Neuron (in vitro differentiated cells): Measurements from ENCODE around the gene PITPNB.
A peak's percentile ranks its signal among the peaks of the same experiment; 100 is the strongest.

Source experiments
- H2AFZ ChIP-seq: one replicate; pipeline ENCODE4 v1.6.1; 2013; ENCODE audit warnings: low read depth, mild to moderate bottlenecking, inconsistent platforms, low read length, moderate library complexity
- H3K27me3 ChIP-seq: one replicate; pipeline ENCODE4 v1.6.1; 2013; ENCODE audit warnings: low read length; ENCODE audit not compliant: insufficient read depth
- H3K36me3 ChIP-seq: one replicate; pipeline ENCODE4 v1.6.1; 2013; ENCODE audit warnings: low read length; ENCODE audit not compliant: insufficient read depth
- H3K4me1 ChIP-seq: one replicate; pipeline ENCODE4 v1.6.1; 2013; ENCODE audit warnings: low read length; ENCODE audit not compliant: insufficient read depth
- H3K4me3 ChIP-seq: 2 replicates; pipeline ENCODE4 v1.5.1; 2013; ENCODE audit warnings: mild to moderate bottlenecking, low read length, moderate library complexity
- H3K9me3 ChIP-seq: one replicate; pipeline ENCODE4 v1.6.1; 2013; ENCODE audit warnings: low read length

The PITPNB gene

GRCh38 chr22:27937453-27937852 is 18.4 kb upstream of the PITPNB start:
- H3K9me3 ChIP-seq: no peaks in the 10 kb centered on the region
- no peaks in the 10 kb centered on the region for H3K27me3 ChIP-seq
- no peak overlapping the region for H3K4me3 ChIP-seq

GRCh38 chr22:27935897-27936296 is 16.8 kb upstream of the PITPNB start:
- H3K27me3 ChIP-seq: no peaks in the 10 kb centered on the region
- peaks cover 2% of the 10 kb centered on the region for H3K36me3 ChIP-seq
- no peaks in the 10 kb centered on the region for H3K4me1 ChIP-seq
- H3K4me3 ChIP-seq: no peak overlapping the region
- no peak overlapping the region for H2AFZ ChIP-seq
- no peaks in the 10 kb centered on the region for H3K9me3 ChIP-seq

More at GRCh38 chr22:27937453-27937852, 18.4 kb upstream of the PITPNB start:
- peaks cover 2% of the 10 kb centered on the region for H3K36me3 ChIP-seq
- no peak overlapping the region for H2AFZ ChIP-seq
- no peaks in the 10 kb centered on the region for H3K4me1 ChIP-seq

- Histone ChIP-seq H3K4me1 (no peaks in the 10 kb centered on the region), H3K4me3 (no peak overlapping the region), H3K9me3 (no peaks in the 10 kb centered on the region), H2AFZ (no peak overlapping the region), H3K36me3 (peaks cover 2% of the 10 kb centered on the region), H3K27me3 (no peaks in the 10 kb centered on the region)
Measured at GRCh38 chr22:27934069-27934468, 15.0 kb upstream of the PITPNB start.

GRCh38 chr22:27933186-27933983 is 14.3 kb upstream of the PITPNB start:
- H3K4me3 ChIP-seq: no peak overlapping the region
- H3K36me3 ChIP-seq: peaks cover 2% of the 10 kb centered on the region
- H2AFZ ChIP-seq: no peak overlapping the region
- no peaks in the 10 kb centered on the region for H3K9me3 ChIP-seq
- H3K27me3 ChIP-seq: no peaks in the 10 kb centered on the region
- H3K4me1 ChIP-seq: no peaks in the 10 kb centered on the region

- Histone ChIP-seq H3K36me3 (peaks cover under 1% of the 10 kb centered on the region), H3K9me3 (peaks cover 2% of the 10 kb centered on the region), H3K4me3 (no peak overlapping the region), H3K27me3 (no peaks in the 10 kb centered on the region), H3K4me1 (no peaks in the 10 kb centered on the region), H2AFZ (no peak overlapping the region)
Measured at GRCh38 chr22:27930331-27931060, 11.4 kb upstream of the PITPNB start.

- Histone ChIP-seq H3K27me3 (no peaks in the 10 kb centered on the region), H3K36me3 (peaks cover 17% of the 10 kb centered on the region), H3K4me3 (no peak overlapping the region), H2AFZ (no peak overlapping the region), H3K4me1 (no peaks in the 10 kb centered on the region), H3K9me3 (peaks cover 2% of the 10 kb centered on the region)
Measured at GRCh38 chr22:27927608-27928007, 8.6 kb upstream of the PITPNB start.

- Histone ChIP-seq H3K4me1 (peaks cover 8% of the 10 kb centered on the region), H3K27me3 (no peaks in the 10 kb centered on the region), H2AFZ (no peak overlapping the region), H3K36me3 (peaks cover 22% of the 10 kb centered on the region), H3K9me3 (peaks cover 2% of the 10 kb centered on the region), H3K4me3 (no peak overlapping the region)
Measured at GRCh38 chr22:27925331-27925730, 6.3 kb upstream of the PITPNB start.

- peak overlapping the region; percentile 86 for H3K4me3 ChIP-seq
- no peaks in the 10 kb centered on the region for H3K27me3 ChIP-seq
- H2AFZ ChIP-seq: peak overlapping the region; percentile 73
- H3K9me3 ChIP-seq: no peaks in the 10 kb centered on the region
- peaks cover 20% of the 10 kb centered on the region for H3K36me3 ChIP-seq
- H3K4me1 ChIP-seq: peaks cover 16% of the 10 kb centered on the region
Measured at GRCh38 chr22:27919942-27920755, 1.1 kb upstream of the PITPNB start.

GRCh38 chr22:27918341-27919221 is 475 bp downstream of the PITPNB start:
- peaks cover 16% of the 10 kb centered on the region for H3K4me1 ChIP-seq
- H3K4me3 ChIP-seq: peak overlapping the region; percentile 86
- no peaks in the 10 kb centered on the region for H3K27me3 ChIP-seq
- no peaks in the 10 kb centered on the region for H3K9me3 ChIP-seq
- peak overlapping the region; percentile 20 for H2AFZ ChIP-seq
- peaks cover 11% of the 10 kb centered on the region for H3K36me3 ChIP-seq

GRCh38 chr22:27915986-27916385 is 3.1 kb downstream of the PITPNB start:
- H3K27me3 ChIP-seq: no peaks in the 10 kb centered on the region
- no peaks in the 10 kb centered on the region for H3K9me3 ChIP-seq
- no peak overlapping the region for H3K4me3 ChIP-seq
- no peak overlapping the region for H2AFZ ChIP-seq
- H3K4me1 ChIP-seq: peaks cover 13% of the 10 kb centered on the region
- H3K36me3 ChIP-seq: peaks cover 4% of the 10 kb centered on the region

- Histone ChIP-seq H3K9me3 (no peaks in the 10 kb centered on the region), H3K4me3 (no peak overlapping the region), H3K27me3 (no peaks in the 10 kb centered on the region), H3K4me1 (peaks cover 7% of the 10 kb centered on the region), H2AFZ (no peak overlapping the region), H3K36me3 (peaks cover 24% of the 10 kb centered on the region)
Measured at GRCh38 chr22:27913162-27913741, 5.8 kb downstream of the PITPNB start.

GRCh38 chr22:27912101-27912500 is 7.0 kb downstream of the PITPNB start:
- Histone ChIP-seq H3K4me3 (no peak overlapping the region), H3K9me3 (no peaks in the 10 kb centered on the region), H3K27me3 (no peaks in the 10 kb centered on the region), H3K36me3 (peaks cover 35% of the 10 kb centered on the region), H3K4me1 (no peaks in the 10 kb centered on the region), H2AFZ (no peak overlapping the region)
